Fibroblast of skin of scalp (primary cell): ENCODE results near the gene CUX1.
"Not testable (repeated sequence)": the region's sequence is repeated elsewhere in the genome, so short reads cannot be mapped to it uniquely, and the experiment has no call there.

Experiments
- DNase-seq: peaks from one replicate; pipeline ENCODE4 v3.0.0-alpha.2; 2013

Gene CUX1

DNA sequence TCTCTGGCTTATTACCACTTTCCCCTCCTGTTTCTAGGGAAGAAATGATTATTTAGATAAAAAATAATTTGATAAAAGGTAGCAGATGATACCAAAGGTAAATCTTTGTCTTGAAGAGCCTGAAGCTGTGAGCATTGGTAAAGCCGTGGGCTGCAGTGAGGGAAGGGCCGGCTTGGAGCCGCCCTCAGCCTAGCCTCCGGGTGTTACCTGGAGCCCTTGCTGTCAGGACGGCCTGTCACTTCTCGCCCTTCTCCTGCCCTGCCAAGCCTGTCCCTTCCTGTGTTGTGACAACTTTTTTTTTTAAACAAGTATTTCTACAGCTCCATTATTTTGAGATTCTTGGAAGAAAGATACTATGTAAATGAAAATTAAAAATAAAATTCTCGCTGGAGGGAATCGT lies 7.0 kb downstream of the CUX1 start:
- DNase-seq, result no peak

DNA sequence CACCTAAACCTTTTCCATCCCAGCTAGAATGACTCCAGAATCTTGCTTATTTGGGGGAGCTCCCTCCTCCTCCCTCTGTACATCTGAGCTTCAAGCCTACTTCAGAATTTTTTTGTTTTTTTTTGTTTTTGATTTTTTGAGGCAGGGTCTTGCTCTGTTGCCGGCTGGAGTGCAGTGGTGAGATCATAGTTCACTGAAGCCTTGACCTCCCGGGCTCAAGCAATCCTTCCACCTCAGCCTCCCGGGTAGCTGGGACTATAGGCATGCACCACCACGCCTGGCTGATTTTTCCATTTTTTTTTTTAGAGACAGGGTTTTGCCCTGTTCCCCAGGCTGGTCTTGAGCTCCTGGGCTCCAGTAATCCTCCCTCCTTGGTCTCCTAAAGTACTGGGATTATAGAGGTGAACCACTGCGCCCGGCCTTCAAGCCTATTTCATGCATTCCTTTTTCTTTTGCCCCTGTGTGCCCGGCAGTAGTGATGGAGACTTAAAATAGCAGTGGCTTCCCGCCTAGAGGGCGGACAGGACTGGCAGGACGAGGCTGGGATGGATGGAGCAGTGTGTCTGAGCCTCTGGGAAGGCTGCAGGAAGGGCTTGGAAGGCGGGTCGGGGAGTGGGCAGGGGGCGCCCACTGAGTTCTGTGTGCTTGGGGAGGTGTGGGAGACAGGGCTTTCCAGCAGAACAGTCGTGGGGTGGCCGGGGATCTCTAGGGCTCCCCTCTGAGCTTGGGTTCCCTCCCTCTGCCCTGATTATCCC lies 8.8 kb downstream of the CUX1 start:
- no peak for DNase-seq

DNA sequence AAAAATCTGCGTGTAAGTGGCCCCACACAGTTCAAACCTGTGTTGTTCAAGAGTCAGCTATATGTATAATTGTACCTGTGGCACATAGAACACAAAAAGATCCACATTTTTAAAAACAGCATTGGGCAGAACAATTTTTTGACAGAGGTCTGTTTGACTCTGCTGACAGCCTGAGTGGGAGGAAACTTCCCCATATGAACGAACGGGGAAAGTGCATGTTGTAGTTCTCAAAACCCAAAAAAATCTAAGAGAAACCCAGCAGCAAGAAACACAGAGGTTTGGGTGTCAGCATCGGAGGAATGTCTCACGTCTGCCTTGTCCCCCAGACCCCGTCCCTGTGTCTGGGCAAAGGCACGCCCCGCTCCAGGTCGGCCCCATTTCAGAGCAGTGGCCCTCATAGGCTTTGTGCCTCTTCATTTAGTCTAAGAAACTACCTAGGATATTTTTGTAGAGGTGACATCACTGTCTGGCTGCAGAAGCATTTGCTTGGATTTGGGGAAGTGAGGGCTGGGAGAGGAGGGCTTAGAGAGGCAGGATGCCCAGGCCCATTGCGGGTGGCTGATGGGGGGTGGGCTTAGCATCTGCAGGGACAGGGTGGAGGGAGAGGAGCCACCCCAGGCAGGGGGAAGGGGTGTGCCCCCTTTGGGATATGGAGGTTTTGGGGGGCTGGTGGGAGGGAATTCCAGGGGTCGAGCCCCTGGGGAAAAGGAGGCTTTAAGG lies 11.0 kb downstream of the CUX1 start:
- DNase-seq, result no peak

DNA sequence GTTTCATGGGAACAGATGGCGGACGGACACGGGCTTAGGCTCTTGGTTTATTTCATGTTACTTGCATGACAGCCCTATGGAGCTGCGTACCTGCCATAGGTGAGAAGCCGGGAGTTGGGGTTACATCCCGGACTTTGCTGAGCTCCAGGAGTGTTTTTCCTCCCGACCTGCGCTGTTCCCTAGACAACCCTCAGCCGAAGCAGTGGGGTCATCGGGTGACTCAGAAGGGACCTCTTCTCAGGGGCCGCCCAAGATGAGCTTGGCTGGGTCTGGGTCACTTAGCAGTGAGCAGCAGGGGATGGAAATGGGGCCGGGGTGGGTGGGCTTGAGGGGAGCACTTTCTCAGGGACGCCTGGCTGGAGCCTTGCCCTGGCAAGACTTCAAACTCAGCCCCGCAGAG lies 11.9 kb downstream of the CUX1 start:
- no peak for DNase-seq

DNA sequence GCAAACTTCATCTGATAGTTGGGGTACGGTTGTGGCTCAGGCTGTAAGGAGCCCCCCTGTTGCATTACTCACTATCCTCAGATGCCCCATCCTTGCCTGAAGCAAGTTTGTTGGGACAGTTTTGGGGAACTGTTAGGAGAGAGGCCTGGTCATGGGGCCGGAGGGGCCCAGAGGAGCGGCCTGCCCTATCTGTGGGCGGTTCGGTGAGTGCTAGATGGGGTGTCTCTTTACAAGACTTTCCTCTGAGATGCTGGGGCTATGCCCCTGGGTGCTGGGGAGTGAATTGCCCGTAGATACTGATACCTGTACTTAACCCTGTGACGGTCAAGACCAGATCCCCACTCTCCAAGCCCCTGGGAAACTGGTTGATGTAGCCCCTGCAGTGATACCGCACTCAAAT lies 12.4 kb downstream of the CUX1 start:
- DNase-seq, result no peak

DNA sequence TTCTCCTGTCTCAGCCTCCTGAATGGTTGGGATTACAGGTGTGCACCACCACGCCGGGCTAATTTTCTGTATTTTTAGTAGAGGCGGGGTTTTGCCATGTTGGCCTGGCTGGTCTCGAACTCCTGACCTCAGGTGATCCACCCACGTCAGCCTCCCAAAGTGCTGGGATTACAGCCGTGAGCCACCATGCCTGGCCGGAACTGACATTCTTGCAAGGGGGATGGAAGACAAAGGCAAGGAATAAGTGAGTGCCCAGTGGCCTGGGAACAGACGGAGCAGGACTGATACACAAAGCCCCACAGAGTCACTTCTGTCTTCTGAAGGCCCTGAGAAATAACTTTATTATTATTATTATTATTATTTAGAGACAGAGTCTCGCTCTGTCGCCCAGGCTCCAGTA lies 14.0 kb downstream of the CUX1 start:
- not testable (repeated sequence) for DNase-seq

DNA sequence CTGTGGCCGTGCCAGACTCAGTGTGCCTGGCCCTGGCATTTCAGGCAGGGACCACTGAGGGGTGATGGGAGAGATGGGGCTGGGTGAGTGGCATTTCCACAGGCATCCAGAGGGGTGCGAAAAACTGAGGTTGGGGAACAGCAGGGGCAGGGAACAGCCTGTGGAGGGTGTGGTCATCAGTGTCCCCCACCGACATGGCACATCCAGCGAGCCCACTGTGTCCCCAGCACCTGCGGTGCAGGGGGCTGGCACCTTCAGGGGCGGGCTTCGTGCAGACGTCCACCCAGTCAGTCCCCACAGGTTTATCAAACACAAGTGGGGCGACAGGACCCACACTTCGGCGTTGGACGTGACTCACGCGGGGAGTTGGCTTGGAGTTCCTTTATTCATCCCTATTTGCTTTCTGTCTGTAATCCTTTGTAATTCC lies 14.8 kb downstream of the CUX1 start:
- DNase-seq, result no peak

DNA sequence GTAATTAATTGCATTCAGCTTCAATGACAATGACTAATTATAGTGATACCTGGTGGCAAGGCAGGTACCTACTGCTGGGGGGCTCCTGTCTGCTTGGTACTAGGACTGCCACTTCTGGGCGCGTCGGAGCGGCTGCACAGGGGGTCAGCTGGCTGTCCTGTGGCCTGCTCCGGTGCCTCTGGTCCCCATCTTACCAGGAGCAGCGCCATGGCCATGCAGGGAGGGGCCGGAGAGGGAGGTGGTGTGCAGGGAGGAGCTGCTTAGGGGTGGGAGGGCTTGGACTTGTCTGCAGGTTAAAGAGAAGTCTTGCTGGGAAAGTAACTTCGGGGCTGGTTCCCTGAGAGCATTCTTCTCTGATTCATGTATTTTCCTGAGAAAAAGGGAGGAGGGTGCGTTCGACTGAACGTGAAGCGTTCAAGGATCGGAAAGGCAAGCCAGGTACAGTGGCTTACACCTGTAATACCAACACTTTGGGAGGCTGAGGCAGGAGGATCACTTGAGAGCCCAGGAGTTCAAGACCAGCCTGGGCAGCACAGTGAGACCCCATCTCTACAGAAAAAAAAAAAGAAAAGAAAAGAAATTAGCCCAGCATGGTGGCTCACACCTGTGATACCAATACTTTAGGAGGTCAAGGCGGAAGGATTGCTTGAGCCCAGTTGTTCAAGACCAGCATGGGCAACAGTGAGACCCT lies 15.4 kb downstream of the CUX1 start:
- no peak for DNase-seq

DNA sequence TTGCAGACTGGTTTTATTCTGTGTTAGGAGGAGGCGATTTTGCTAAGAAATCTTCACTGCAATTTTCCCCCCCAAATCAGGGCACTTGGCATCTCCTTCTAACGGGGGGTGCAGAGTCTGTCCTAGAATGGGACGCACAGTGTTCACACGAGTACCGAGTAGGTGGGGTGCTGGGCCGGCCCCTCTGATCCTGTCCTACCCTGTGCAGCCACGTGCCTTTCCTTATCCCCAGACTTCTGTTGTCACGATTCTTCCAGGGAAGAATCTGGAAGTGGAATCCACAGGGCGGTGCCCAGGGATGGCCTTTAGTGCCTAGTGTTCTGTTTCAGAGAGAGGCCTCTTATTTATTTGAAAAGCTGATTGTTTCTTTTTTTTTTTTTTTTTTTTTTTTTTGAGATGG lies 16.4 kb downstream of the CUX1 start:
- DNase-seq, result no peak

DNA sequence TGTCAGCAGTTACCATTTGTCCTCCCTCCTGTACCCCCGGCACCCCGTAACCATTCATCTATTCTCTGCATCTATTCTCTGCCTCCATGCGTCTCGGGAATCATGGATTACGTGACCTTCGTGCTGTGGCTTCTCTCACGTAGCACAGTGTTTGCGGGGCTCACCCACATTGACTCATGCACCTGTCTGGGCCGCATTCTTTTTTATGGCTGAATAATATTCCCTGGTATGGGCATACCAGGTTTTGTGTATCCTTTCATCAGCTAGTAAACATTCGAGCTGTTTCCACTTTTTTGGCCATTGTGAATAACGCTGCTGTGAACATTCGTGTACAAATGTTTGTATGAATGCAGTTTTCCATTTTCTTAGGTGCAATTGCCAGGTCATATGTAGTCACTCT lies 17.7 kb downstream of the CUX1 start:
- no peak for DNase-seq

DNA sequence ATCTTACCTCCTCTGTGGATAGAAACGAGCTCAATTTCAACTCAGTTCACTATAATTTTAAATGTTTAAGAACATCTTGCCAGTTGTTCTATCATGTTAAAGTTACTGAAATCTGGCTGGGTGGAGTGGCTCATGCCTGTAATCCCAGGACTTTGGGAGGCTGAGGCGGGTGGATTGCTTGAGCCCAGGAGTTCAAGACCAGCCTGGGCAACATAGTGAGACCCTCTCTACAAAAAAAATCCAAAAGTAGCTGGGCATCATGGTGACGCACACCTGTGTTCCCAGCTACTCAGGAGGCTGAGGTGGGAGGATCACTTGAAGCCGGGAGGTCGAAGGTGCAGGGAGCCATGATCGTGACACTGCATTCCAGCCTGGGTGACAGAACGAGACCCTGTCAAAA lies 20.0 kb downstream of the CUX1 start:
- not testable (repeated sequence) for DNase-seq

DNA sequence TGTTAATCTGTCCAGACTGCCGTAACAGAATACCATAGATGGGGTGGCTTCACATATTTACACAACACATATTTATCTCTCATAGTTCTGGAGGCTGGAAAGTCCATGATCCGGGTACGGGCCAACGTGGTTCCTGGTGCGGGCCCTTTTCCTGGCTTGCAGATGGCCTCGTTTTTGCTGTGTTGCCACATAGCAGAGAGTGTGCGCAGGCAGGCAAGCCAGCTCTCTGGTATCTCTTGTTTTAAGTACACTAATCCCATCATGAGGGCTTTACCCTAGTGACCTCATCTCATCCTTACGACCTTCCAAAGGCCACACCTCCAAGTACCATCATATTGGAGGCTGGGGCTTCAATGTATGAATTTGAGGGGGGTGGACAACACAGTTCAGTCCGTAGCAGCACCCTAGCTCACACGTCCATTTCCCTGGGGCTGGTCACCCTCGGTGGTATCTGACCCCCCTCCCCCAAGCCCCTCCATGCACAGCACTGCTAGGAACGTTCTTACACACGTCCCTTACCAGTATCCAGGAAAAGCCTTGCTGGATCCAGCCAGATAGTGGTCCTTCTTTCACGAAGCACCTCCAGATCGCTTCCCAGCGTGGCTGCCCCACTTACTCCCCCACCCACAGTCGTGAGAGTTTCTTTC lies 21.5 kb downstream of the CUX1 start:
- DNase-seq, result no peak

DNA sequence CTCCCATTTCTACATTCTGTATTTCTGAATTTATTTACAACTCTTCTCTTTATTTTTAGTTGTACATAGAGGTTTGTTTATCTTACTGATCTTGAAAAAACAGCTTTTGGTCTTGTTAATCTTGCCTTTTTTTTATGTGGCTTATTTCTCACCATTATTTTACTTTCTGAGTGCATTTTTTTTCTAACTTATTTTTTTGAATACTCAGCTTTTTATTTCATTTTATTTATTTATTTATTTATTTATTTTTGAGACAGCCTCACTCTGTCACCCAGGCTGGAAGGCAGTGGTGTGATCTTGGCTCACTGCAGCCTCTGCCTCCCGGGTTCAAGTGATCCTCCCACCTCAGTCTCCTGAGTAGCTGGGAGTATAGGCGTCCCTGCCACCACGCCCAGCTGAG lies 23.9 kb downstream of the CUX1 start:
- DNase-seq, result no peak

DNA sequence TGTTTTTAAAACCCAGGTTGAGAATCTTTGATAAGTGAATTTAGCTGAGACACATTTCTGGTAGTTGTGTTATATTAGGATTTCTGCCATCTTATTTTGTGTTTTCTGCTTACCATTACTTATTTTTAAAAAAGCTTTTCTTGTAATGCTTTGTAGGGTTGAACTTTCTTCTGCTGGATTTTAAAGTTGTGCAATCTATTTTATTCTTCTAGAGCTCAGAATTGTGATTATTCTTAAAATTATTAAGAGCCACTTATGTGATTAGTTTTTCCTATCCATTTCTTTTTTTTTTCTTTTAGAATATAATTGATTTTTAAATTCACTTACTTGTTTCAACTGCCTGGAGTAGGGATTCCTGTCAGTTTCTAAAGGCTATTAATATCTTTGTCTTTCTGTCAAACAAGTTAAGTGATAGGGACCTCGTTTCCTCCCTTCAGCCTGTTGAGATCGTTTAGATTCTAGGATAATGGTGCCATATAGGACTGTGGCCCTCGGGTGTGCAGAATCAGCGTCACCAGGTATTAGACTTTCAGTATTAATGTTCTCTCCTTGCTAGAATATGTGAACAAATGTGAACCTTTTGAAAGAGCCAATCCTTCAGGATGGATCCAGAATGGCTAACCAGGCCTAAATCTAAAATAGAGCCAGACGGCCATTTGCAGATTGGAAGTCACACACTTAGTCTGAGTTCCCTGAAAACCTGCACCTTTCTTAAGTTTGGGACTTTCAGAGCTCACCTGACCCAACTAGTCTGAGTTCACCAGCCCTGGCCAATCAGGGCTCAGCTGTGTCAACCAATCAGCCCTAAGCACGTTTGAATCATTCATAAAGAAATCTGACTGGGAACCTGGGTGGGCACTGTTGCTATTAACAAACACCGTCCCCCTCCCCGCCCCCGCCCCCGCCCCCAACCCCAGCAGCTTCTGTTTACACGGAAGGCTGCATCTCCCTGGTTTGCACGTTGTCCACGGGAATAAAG lies 26.2 kb downstream of the CUX1 start:
- no peak for DNase-seq

DNA sequence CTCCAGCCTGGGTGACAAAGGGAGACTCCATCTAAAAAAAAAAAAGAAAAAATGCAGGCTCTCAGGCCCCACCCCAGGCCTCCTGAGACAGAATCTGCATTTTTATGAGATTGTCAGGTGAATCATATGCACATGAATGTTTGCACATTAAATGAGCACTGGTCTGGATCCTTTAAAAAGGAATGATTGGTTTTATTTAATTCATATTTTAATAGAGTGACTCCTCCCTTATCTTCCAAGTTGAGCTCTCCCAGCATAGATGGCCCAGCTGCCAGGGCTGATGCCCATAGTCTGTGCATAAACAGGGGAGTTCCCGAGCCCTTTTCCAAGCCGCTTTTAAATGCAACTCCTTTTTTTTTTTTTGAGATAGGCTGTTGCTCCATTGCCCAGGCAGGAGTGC lies 28.5 kb downstream of the CUX1 start:
- no peak for DNase-seq

DNA sequence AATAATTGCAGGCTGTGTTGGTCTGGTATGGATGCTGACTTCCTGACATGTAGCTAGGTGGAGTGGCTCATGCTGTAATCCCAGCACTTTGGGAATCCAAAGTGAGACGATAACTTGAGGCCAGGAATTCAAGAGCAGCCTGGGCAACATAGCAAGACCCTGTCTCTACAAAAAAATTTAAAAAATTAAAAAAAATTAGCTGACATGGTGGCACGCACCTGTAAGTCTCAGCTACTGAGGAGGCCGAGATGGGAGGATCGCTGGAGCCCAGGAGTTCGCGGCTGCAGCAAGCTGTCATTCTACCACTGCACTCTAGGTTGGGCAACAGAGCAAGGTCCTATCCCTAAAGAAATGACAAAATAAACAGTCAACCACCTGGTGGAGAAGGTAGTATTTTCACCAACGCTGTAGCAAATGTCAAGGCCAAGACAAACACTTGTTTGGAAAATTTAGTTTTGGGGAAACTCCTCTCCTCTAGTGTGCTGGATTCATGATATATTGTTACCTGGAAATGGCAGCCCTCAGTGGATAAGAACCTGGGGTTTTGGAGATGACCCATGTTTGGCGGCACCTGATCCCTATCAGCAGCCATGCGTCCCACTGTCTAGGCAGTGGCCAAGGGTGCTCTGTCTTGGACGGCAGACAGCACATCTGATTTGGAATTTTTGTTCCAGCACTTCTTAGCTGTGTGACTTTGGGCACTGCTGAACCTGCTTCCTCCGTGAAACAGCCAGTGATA lies 29.5 kb downstream of the CUX1 start:
- DNase-seq, result no peak

DNA sequence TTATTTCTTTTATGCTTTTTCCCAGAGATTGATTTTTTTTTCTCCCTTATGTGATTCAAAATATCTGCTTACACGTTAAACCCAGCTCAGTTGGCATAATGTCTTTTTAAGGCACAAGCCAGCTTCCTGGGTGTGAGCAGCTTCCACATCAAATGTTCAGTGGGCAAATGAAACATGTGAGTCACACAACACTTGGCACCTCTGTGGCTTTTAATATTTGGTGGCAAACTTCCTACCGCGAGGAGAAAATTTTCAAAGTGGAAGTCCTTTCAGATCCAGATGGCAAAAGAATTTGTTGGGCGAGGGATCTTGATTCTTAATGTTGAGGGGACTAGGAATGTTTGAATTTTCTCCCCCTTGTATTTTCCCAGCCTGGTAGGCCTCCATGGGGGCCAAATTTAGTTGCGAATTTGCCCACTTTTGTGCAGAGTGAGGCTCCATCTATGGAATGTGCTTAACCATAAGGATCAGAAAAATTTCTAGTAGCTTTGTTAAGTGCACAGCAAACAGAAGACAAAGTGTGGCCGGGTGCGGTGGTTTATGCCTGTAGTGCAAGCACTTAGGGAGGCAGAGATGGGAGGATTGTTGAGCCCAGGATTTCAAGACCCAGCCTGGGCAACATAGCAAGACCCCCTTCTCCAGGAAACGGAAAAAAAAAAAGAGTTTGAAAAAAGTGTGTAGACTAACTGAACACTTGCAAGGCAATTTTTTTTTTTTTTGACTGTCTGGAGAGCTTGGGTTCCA lies 31.0 kb downstream of the CUX1 start:
- no peak for DNase-seq

DNA sequence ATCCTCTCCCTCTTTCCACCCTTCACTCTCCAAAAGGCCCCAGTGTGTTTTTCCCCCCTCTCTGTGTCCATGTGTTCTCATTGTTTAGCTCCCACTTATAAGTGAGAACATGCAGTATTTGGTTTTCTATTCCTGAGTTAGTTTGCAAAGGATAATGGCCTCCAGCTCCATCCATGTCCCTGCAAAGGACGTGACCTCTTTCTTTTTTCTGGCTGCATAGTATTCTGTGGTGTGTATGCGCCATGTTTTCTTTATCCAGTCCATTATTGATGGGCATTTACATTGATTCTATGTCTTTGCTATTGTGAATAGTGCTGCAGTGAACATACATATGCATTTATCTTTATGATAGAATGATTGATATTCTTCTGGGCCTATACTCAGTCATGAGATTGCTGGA lies 31.9 kb downstream of the CUX1 start:
- DNase-seq, result not testable (repeated sequence)

DNA sequence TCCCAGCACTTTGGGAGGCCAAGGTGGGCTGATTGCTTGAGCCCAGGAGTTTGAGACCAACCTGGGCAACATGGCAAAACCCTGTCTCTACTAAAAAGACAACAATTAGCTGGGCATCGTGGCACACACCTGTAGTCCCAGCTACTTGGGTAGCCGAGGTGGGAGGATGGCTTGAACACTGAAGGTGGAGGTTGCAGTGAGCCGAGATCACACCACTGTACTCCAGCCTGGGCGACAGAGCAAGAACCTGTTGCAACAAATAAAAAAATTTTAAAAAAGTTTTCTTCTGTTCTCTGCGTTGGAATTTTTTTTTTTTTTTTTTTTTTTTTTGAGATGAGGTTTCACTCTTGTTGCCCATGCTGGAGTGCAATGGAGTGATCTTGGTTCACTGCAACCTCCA lies 34.9 kb downstream of the CUX1 start:
- not testable (repeated sequence) for DNase-seq

DNA sequence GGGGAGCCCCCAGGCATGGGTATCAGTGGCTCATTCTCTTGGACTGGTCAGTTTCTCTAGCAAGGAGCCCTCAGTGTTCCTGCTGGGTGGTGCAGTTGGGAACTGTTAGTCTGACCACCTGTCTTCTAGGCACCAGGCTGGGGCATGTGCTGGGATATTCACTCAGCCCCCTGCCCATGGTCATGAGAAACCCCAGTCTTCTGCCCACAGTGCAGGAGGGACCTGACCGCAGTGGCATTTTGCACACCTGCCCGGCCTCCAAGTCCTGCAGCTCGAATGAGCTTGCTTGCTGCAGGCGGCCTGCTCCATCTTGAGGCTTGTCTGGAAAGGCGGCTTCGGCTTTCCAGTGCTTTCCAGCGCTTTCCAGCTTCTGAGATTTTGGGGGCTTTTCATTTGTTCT lies 36.3 kb downstream of the CUX1 start:
- DNase-seq, result no peak
